Measurements from ENCODE around the gene KCNJ8.

GRCh38 chr12:21764065-21764464, 10.4 kb downstream of the KCNJ8 start:
- TF ChIP-seq CTCF (IDR thresholded peaks at IDR 0.05; ENCODE audit: insufficient read depth, low read length) (no peak), POLR2AphosphoS5 (IDR thresholded peaks at IDR 0.05; ENCODE audit: low read depth) (no peak)

Measured in HL-60 (cell line).